ENCODE measurements around the gene WNK2.

Gene WNK2

DNA sequence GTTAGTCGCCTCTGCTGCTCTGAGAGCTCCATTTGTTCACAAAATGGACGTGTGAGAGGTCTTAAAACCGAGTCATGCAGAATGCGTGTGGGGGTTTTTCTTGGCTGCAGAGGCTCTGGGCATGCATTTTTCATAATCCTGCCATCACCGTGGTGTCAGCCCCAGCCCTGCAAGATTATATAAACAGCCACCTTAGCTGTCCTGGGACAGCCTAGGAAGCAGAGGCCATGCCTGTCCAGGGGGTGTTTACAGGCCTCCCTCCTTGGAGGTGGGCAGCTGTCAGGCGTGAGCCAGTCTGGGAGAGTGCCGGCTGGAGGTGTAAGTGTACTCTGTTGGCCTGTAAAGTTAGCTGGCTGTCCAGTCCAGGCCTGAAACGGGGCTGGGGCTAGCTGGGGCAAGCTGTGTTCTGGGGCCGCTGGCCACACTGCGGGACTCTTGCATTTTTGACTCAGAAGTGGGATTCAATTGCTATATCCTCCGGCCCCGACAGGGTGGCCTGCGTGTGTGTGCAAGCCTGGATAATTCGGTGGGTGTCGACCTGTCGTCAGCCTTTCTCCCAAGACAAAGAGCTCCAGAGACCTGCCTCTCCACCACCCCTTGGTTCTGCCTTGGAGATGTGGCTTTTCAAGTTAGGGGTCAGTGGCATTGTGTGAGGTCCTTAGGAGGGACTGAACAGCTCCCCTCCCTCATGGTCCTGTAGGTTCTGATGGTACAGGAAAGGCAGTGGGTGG lies 2.4 kb downstream of the WNK2 start:
- DNase-seq: no peak

DNA sequence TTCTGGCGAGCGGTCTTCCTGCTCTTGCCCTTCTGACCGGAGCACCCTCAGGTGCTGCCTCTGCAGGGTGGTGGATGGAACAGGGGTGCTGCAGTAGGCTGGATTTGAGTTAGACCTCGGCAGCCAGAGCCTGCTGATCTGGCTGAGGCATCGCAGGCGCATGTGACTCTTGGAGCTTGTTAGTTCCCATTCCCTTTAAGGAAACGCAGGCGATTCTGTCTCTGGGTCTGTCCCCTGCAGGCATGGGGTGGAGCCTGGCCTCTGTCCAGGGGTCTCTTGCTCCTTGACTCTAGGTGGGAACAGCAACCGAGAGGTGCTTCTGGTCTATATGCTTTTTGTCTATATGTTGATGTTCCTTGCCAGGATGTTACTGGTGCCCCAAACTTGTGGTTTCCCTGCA lies 3.1 kb downstream of the WNK2 start:
- no peak for DNase-seq

DNA sequence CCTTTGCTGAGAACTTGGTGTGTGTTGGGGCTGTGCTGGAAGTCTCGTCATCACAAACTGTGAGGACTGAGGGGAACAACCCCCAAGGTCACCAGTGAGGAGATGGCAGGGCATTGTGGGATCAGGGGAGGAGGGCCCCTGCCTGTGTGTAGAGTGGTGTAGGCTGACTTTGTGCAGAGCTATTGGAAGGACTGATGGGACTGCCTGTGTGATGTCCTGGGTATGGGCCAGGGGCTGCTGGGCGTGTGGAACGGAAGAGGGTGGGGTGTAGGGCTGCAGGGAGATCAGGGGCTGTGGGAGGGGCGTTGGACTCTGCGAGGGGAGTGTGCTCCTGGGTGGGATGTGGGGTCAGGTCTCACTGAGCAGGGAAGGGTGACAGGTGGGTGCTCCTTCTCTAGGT lies 3.6 kb downstream of the WNK2 start:
- DNase-seq: no peak

- DNase-seq: no peak
Observed at GRCh38 chr9:93188426-93189368, 4.8 kb downstream of the WNK2 start.

- no peak for DNase-seq
Observed at GRCh38 chr9:93189369-93190132, 5.6 kb downstream of the WNK2 start.

DNA sequence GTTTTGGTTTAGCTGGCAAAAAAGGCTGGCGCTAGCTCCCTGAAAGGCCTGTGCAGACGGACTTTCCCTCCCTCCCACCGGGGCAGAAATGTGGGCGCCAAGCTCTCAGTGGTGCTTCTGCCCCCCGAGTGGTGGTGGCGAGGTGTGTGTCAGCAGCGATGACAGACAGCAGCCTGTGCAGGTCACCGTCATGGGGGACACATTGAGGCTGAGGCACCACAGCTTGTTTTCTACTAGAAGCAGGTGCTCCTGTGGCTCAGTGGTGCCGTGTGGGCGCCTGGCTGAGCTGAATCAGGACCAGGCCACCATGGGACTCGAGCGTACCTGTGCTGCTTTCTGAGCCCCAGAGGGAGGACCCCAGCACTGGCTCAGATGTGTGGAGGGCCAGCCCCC lies 6.2 kb downstream of the WNK2 start:
- DNase-seq: no peak

DNA sequence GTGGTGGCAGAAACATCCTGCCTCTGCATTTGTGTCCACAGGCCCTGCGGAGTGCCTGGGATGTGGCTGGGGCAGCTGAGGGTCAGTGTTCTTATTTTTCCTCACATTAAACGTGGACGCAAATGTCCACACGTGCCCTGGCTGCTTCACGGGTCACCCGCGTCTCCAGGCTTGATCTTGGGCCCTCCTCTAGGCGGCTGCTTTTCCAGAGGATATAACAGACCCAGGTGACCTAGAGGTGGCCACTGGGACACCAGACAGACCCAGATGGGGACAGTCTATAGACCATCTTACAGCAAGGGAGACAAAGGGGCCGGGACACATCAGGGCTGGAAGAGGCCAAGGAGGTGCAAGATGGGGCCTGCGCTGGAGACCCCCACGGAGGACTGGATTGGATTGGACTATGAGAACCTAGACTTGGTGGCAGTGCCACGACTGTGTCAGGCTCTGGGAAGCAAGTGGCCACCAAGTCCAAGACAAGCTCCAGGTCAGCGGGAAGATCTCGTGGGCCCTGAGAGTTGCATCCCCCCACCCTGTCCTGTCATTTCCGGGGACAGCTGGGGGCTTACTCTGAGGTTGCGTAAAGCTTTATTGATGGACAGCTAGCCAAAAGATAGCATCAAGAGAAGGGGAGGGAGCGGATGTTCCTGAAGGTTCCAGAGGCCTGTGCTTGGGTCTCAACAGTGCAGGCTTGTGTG lies 6.9 kb downstream of the WNK2 start:
- DNase-seq: no peak

- DNase-seq: no peak
Observed at GRCh38 chr9:93191354-93191660, 7.4 kb downstream of the WNK2 start.

GRCh38 chr9:93192721-93193387 lies 8.9 kb downstream of the WNK2 start:
- DNase-seq: no peak

- DNase-seq: no peak
Observed at GRCh38 chr9:93193388-93194220, 9.7 kb downstream of the WNK2 start.

DNA sequence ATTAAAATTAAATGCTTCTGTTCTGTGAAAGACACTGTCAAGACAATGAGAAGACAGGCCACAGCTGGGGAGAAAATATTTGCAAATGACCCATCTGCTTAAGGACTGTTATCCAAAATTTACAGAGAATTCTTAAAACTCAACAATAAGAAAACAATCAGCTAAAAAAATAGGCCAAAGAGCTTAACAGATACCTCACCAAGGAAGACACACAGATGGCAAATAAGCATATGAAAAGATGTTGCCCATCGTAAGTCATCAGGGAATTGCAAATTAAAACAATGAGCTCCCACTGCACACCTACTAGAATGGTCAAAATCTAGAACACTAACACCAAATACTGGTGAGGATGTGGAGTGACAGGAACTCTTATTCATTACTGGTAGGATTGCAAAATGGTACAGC lies 10.3 kb downstream of the WNK2 start:
- DNase-seq: no peak

- DNase-seq: no peak
Observed at GRCh38 chr9:93194641-93195040, 10.7 kb downstream of the WNK2 start.

GRCh38 chr9:93196096-93197055 lies 12.4 kb downstream of the WNK2 start:
- no peak for DNase-seq

DNA sequence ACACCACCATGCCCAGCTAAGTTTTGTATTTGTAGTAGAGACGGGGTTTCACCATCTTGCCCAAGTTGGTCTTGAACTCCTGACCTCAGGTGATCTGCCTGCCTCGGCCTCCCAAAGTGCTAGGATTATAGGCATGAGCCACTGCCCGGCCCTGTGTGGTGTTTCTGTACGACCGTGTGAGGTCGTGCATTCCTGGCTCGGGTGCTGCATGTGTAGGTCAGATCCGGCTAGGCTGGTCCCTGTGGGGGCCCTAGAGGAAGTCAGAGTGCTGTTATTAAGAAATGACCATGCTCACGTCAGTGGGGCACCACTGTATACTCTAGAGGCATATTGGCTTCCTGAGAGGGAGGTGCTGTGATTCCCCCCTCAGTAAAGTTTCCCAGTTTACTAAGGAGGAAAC lies 13.7 kb downstream of the WNK2 start:
- DNase-seq: no peak

GRCh38 chr9:93198117-93198837 lies 14.3 kb downstream of the WNK2 start:
- no peak for DNase-seq

GRCh38 chr9:93198838-93199625 lies 15.1 kb downstream of the WNK2 start:
- DNase-seq: no peak

DNA sequence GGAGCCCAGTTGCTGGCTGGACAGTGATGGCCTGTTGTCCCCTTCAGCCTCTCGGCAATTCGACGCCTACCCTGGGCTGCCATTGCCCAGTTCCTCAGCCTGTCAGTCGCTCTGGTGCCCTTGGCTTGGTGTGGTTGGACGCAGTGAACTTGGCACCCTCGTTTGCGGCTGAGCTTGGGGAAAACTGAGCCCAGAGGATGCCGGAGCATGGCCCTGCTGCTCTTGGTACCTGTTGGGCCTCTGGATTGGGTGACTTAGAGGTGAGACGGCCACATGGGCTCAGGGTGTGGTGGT lies 16.5 kb downstream of the WNK2 start:
- no peak for DNase-seq

GRCh38 chr9:93200989-93201334 lies 17.0 kb downstream of the WNK2 start:
- no peak for DNase-seq
